ENCODE measurements around the gene FCF1. TPM values are rescaled to one million over a fixed set of nuclear protein-coding genes. Genes with fewer than 3 reads are reported as not detected.

Gene FCF1
- total and polyA plus RNA-seq, 2 of the 13 experiments (the other 11 are each of a cell fraction or from before 2014, with no cell fraction given): 31.0 to 44.4 TPM

- TF ChIP-seq TFDP2 (CRISPR knock-in tag; IDR thresholded peaks at IDR 0.05) (peak; percentile 78), WIZ (CRISPR knock-in tag; IDR thresholded peaks at IDR 0.05) (0 out of 2 replicates have a peak, but pooled peaks have one; percentile 44), DNMT3B (CRISPR knock-in tag; conservative IDR thresholded peaks at IDR 0.05) (no peak), NFKBIZ (CRISPR knock-in tag; IDR thresholded peaks at IDR 0.05) (no peak), ZNF558 (CRISPR knock-in tag; IDR thresholded peaks at IDR 0.05; ENCODE audit: borderline replicate concordance) (peak; percentile 80; the same call in 1 of the 2 replicates), THYN1 (CRISPR knock-in tag; IDR thresholded peaks at IDR 0.05; ENCODE audit: borderline replicate concordance, low read depth) (no peak), ZNF34 (CRISPR knock-in tag; IDR thresholded peaks at IDR 0.05; ENCODE audit: borderline replicate concordance) (no peak), ISL2 (CRISPR knock-in tag; IDR thresholded peaks at IDR 0.05) (peak; percentile 70), IKZF4 (CRISPR knock-in tag; IDR thresholded peaks at IDR 0.05; ENCODE audit: borderline replicate concordance, low read depth, not compliant biosample characterization) (peak; percentile 69), ZNF597 (CRISPR knock-in tag; IDR thresholded peaks at IDR 0.05) (no peak), ZNF781 (CRISPR knock-in tag; IDR thresholded peaks at IDR 0.05; ENCODE audit: borderline replicate concordance, not compliant biosample characterization) (peak; percentile 32), SIX1 (CRISPR knock-in tag; IDR thresholded peaks at IDR 0.05; ENCODE audit: borderline replicate concordance) (no peak), MEIS2 (CRISPR knock-in tag; IDR thresholded peaks at IDR 0.05) (peak; percentile 67; the same call in 1 of the 2 replicates), HMG20B (CRISPR knock-in tag; conservative IDR thresholded peaks at IDR 0.05) (no peak), E2F1 (CRISPR knock-in tag; IDR thresholded peaks at IDR 0.05) (peak; percentile 87), CENPT (CRISPR knock-in tag; IDR thresholded peaks at IDR 0.05; ENCODE audit: low read depth) (no peak)
- TF ChIP-seq, protein P1, sequence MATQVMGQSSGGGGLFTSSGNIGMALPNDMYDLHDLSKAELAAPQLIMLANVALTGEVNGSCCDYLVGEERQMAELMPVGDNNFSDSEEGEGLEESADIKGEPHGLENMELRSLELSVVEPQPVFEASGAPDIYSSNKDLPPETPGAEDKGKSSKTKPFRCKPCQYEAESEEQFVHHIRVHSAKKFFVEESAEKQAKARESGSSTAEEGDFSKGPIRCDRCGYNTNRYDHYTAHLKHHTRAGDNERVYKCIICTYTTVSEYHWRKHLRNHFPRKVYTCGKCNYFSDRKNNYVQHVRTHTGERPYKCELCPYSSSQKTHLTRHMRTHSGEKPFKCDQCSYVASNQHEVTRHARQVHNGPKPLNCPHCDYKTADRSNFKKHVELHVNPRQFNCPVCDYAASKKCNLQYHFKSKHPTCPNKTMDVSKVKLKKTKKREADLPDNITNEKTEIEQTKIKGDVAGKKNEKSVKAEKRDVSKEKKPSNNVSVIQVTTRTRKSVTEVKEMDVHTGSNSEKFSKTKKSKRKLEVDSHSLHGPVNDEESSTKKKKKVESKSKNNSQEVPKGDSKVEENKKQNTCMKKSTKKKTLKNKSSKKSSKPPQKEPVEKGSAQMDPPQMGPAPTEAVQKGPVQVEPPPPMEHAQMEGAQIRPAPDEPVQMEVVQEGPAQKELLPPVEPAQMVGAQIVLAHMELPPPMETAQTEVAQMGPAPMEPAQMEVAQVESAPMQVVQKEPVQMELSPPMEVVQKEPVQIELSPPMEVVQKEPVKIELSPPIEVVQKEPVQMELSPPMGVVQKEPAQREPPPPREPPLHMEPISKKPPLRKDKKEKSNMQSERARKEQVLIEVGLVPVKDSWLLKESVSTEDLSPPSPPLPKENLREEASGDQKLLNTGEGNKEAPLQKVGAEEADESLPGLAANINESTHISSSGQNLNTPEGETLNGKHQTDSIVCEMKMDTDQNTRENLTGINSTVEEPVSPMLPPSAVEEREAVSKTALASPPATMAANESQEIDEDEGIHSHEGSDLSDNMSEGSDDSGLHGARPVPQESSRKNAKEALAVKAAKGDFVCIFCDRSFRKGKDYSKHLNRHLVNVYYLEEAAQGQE (IDR thresholded peaks at IDR 0.05; ENCODE audit: borderline replicate concordance in 1 of 2, low read depth in 1 of 2, low read length in 2 of 2): peak in 1 of 2 experiments; percentile 57; a peak in 1 of 4 replicates
- TF ChIP-seq, protein P2, sequence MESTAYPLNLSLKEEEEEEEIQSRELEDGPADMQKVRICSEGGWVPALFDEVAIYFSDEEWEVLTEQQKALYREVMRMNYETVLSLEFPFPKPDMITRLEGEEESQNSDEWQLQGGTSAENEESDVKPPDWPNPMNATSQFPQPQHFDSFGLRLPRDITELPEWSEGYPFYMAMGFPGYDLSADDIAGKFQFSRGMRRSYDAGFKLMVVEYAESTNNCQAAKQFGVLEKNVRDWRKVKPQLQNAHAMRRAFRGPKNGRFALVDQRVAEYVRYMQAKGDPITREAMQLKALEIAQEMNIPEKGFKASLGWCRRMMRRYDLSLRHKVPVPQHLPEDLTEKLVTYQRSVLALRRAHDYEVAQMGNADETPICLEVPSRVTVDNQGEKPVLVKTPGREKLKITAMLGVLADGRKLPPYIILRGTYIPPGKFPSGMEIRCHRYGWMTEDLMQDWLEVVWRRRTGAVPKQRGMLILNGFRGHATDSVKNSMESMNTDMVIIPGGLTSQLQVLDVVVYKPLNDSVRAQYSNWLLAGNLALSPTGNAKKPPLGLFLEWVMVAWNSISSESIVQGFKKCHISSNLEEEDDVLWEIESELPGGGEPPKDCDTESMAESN (CRISPR knock-in tag; conservative IDR thresholded peaks at IDR 0.05): peak; percentile 43; the same call in 1 of the 2 replicates
Measured at GRCh38 chr14:74762917-74763802, 50.2 kb downstream of the FCF1 start, which contains the start of gene YLPM1 (continued).
